ENCODE data around the gene AGAP1.

DNA sequence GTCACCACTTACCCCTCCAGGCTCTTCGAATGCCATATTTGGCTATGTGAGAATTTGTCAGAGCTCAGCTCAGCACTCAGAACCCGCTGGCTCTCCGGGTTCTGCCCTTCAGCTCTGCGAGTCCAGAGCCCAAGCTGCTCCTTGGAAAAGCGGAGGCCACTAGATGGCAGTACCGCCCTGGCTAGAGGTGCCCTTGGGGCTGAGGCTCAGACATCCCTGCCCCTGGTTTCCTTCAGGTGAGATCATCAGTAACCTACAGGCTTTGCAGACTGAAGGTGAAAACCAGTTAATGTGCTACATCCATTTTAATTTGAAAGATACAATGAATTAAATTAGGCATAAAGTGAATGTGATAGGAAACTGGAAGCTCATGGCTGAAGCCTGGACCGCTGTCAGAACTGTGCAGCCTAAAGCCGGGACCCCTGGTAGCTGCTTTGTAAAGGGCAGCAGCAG, 285.6 kb downstream of the AGAP1 start:
- TF ChIP-seq, protein P1, sequence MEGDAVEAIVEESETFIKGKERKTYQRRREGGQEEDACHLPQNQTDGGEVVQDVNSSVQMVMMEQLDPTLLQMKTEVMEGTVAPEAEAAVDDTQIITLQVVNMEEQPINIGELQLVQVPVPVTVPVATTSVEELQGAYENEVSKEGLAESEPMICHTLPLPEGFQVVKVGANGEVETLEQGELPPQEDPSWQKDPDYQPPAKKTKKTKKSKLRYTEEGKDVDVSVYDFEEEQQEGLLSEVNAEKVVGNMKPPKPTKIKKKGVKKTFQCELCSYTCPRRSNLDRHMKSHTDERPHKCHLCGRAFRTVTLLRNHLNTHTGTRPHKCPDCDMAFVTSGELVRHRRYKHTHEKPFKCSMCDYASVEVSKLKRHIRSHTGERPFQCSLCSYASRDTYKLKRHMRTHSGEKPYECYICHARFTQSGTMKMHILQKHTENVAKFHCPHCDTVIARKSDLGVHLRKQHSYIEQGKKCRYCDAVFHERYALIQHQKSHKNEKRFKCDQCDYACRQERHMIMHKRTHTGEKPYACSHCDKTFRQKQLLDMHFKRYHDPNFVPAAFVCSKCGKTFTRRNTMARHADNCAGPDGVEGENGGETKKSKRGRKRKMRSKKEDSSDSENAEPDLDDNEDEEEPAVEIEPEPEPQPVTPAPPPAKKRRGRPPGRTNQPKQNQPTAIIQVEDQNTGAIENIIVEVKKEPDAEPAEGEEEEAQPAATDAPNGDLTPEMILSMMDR (IDR thresholded peaks at IDR 0.05): peak; percentile 50 to 91 (median 78)
- no peak for TF ChIP-seq POLR2A (IDR thresholded peaks at IDR 0.05)

All from thyroid gland (tissue), 4 donors.